ENCODE results near the gene KRT81. TPM values are rescaled to one million over a fixed set of nuclear protein-coding genes. Genes with fewer than 3 reads are reported as not detected.

The KRT81 gene
- total RNA-seq, 1 donor from 2014 or later, result not detected

DNA sequence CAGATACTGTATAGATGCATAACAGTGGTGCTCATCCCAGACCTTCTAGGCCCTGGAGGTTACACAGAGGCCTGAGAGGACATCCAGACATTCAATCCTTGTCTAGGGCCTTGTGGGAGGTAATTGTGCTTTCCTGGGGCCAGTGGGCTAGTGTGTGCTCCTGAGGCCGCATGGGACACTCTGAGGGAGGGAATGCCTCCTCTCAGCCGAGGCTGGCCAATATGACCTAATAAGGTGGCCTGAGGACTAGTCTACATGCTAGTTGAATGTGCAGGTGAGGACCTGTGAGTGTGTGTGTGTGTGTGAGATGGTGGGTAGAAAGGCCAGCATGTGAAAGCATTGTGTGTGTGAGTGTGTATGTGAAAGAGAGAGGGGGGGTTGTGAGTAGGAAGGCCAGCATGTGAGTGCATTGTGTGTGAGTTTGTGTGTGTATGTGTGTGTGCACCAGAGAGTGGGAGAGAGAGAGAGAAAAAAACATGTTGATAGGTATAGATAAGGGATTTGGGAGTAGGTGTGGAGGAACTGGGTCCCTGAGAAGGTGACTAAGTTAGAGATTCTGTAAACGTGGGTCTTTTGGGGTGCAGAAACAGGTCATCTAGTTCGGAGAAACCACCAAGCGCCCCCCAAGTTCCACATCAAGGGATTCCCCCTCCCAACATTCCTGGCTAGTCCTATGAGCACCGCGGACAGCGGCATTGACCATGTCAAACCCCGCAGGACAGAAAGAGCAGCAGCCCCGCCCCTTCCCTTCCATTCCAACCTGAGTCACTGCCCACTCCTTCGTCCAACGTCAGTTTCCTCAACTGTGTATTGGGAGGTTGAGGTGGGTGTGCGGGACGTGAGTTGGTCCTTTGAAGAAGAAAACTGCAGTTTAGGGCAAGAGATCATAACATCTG, 9.7 kb upstream of the KRT81 start:
- peaks cover 11% of the 10 kb centered on the region for H3K27me3 Mint-ChIP-seq (ENCODE audit: insufficient read depth, low read depth)
- no peaks in the 10 kb centered on the region for H3K9me3 Mint-ChIP-seq
- peaks cover 37% of the 10 kb centered on the region for H3K27me3 ChIP-seq

DNA sequence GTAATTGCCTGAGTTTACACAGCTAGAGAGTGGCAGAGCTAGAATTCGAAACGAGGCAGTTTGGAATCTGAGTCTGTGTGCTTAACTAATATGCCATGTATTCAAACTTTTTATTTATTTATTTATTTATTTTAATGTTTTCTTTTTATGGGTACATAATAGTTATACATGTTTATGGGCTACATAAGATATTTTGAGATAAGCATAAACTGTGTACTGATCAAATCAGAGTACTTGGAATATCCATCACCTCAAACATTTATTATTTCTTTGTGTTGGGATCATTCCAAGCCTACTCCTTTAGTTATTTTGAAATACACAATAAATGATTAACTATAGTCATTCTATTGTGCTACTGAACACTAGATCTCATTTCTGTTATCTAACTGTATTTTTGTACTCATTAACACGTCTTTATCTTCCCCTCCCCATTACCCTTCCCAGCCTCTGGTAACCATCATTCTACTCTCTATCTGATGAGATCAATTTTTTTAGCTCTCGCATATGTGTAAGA, 7.4 kb upstream of the KRT81 start:
- Histone ChIP-seq H3K9ac (no peak overlapping the region), H3K27me3 (peaks cover 50% of the 10 kb centered on the region), H3K9me3 (ENCODE audit: low read depth) (no peaks in the 10 kb centered on the region), H3K4me1 (no peaks in the 10 kb centered on the region), H2AFZ (replicated peaks) (no peak overlapping the region), H3K36me3 (no peaks in the 10 kb centered on the region), H3F3A (ENCODE audit: low read depth) (no peaks in the 10 kb centered on the region), H3K79me2 (ENCODE audit: low read depth) (no peaks in the 10 kb centered on the region), H3K4me3 (no peak overlapping the region), H3K4me2 (no peak overlapping the region), H4K20me1 (ENCODE audit: low read depth) (no peaks in the 10 kb centered on the region), H3K27ac (no peak overlapping the region)
- Mint-ChIP-seq H3K4me3 (no peak overlapping the region), H3K27ac (no peak overlapping the region), H3K36me3 (no peaks in the 10 kb centered on the region), H3K4me1 (no peaks in the 10 kb centered on the region), H3K27me3 (ENCODE audit: insufficient read depth, low read depth) (peaks cover 13% of the 10 kb centered on the region), H3K9me3 (no peaks in the 10 kb centered on the region)
- DNase-seq (ENCODE audit: low spot score), result no peak
- TF ChIP-seq EZH2phosphoT487 (IDR thresholded peaks at IDR 0.05) (no peak), EZH2 (IDR thresholded peaks at IDR 0.05) (no peak)
- TF ChIP-seq, protein P1, sequence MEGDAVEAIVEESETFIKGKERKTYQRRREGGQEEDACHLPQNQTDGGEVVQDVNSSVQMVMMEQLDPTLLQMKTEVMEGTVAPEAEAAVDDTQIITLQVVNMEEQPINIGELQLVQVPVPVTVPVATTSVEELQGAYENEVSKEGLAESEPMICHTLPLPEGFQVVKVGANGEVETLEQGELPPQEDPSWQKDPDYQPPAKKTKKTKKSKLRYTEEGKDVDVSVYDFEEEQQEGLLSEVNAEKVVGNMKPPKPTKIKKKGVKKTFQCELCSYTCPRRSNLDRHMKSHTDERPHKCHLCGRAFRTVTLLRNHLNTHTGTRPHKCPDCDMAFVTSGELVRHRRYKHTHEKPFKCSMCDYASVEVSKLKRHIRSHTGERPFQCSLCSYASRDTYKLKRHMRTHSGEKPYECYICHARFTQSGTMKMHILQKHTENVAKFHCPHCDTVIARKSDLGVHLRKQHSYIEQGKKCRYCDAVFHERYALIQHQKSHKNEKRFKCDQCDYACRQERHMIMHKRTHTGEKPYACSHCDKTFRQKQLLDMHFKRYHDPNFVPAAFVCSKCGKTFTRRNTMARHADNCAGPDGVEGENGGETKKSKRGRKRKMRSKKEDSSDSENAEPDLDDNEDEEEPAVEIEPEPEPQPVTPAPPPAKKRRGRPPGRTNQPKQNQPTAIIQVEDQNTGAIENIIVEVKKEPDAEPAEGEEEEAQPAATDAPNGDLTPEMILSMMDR (IDR thresholded peaks at IDR 0.05), result no peak

More for the DNA sequence above, 9.7 kb upstream of the KRT81 start:
- H3K27ac Mint-ChIP-seq, result no peak overlapping the region
- Histone ChIP-seq H3K4me2 (no peak overlapping the region), H3K4me1 (no peaks in the 10 kb centered on the region), H3K4me3 (no peak overlapping the region), H2AFZ (replicated peaks) (no peak overlapping the region), H3F3A (ENCODE audit: low read depth) (no peaks in the 10 kb centered on the region), H3K36me3 (no peaks in the 10 kb centered on the region), H4K20me1 (ENCODE audit: low read depth) (no peaks in the 10 kb centered on the region), H3K9ac (no peak overlapping the region), H3K9me3 (ENCODE audit: low read depth) (no peaks in the 10 kb centered on the region), H3K79me2 (ENCODE audit: low read depth) (no peaks in the 10 kb centered on the region), H3K27ac (no peak overlapping the region)
- H3K4me3 Mint-ChIP-seq, result no peak overlapping the region
- no peaks in the 10 kb centered on the region for H3K36me3 Mint-ChIP-seq
- TF ChIP-seq EZH2 (IDR thresholded peaks at IDR 0.05) (no peak), EZH2phosphoT487 (IDR thresholded peaks at IDR 0.05) (no peak)
- TF ChIP-seq, protein P1 (IDR thresholded peaks at IDR 0.05), result no peak
- DNase-seq (ENCODE audit: low spot score), result no peak
- no peaks in the 10 kb centered on the region for H3K4me1 Mint-ChIP-seq

DNA sequence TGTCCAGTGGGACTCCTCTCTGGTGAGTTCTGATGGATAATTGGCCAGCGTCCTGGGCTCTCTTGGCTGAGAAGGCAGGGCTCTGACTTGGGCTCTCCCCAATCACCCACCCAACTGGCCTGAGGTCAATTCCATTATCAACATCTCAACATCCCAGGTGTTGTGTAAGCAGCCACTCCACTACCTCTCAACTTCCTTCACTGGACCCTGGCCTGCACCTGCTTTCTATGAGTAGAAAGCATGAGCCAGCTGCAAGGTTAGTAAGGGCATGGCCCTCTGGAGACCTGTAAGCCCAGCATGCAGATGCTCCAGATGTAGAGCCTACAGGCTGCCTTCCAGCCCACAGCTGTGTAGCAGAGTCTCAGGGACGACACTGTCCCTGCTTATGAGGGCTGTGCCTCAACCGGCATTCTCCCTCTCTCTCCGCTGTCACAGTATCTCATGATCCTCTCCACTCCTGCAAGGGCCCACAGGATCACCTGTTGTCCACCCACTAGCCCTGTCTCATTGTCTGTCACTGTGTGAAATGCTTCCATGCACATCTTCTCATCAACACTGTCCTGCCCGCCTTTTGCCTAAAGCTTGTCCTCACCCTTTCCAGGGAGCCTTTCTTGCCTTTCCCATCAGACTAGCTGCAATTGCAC, 5.4 kb upstream of the KRT81 start:
- no peak for DNase-seq (ENCODE audit: low spot score)
- H3K79me2 ChIP-seq (ENCODE audit: low read depth), result no peaks in the 10 kb centered on the region

More for the DNA sequence above, 5.4 kb upstream of the KRT81 start:
- H3K27ac Mint-ChIP-seq, result no peak overlapping the region
- Histone ChIP-seq H4K20me1 (ENCODE audit: low read depth) (no peaks in the 10 kb centered on the region), H3K36me3 (no peaks in the 10 kb centered on the region), H3K9me3 (ENCODE audit: low read depth) (no peaks in the 10 kb centered on the region), H2AFZ (replicated peaks) (no peak overlapping the region), H3K27ac (no peak overlapping the region), H3K9ac (no peak overlapping the region), H3K4me1 (no peaks in the 10 kb centered on the region), H3K4me3 (no peak overlapping the region), H3F3A (ENCODE audit: low read depth) (no peaks in the 10 kb centered on the region), H3K4me2 (no peak overlapping the region), H3K27me3 (peaks cover 58% of the 10 kb centered on the region)
- H3K36me3 Mint-ChIP-seq, result no peaks in the 10 kb centered on the region
- peaks cover 15% of the 10 kb centered on the region for H3K27me3 Mint-ChIP-seq (ENCODE audit: insufficient read depth, low read depth)
- H3K4me1 Mint-ChIP-seq, result no peaks in the 10 kb centered on the region
- no peak overlapping the region for H3K4me3 Mint-ChIP-seq
- no peaks in the 10 kb centered on the region for H3K9me3 Mint-ChIP-seq
- no peak for TF ChIP-seq EZH2phosphoT487 (IDR thresholded peaks at IDR 0.05)
- TF ChIP-seq, protein P1 (IDR thresholded peaks at IDR 0.05), result no peak
- no peak for TF ChIP-seq EZH2 (IDR thresholded peaks at IDR 0.05)

Measured in neural progenitor cell (in vitro differentiated cells).